Measurements from ENCODE around the gene ACADL.

ACADL gene

DNA sequence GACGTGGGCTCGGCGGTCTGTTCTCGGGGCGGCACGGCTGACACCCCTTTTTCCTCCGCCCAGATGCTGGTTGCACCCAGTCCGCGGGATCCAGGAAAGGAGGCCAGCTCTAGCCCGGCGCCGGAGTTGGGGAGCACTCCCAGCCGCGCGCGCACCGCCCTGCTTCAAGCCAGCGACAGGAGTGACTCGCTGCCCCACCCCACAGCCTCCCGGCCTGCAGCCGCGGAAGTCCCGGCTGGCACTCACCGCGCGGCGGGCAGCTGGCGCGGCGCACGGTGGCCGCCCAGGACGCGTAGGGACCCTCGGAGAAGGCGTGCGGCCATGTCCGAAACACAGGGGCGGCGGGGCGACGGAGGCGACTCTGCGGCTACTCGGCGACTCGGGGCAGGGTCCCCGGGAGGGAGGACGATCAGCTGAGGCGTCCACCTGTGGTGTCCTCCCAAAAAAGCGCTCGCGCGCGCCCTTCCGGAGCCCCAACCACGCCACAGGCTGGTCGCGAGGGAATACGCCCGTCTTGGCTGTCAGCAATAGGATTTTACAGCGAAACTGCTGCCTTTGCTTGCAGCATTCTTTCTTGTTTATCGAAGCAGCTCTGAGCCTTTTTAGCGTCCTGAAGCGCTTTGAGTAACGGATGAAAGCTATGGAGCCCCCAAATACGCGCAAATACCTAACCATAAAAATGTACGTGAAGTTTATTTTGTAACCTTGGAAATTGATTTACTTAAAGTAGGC lies at the start of gene ACADL:
TSS of gene ACADL (minus strand) at position 507 of the 732 bp plus-strand sequence. CDS start at position 323, 184 bp downstream.
- DNase-seq, result no peak

DNA sequence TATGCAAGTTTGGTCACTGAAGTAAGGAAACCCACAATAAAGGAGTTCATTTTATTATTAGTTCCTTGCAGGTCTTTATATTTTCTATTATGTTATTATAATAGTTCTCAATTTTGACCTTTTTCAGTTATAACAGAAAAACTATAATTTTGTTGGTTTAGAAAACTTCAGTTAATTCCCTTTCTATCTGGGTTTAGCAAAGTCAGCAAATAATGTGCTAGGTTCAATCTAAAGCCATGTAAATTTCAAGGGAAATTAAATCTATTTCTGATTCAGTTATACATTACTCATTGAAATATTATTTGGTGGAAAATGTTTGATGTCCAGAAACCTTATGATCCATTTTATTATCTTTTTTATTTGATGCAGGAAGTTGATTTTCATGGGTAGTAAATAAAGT lies 46.1 kb upstream of the ACADL start:
- no peak for DNase-seq

DNA sequence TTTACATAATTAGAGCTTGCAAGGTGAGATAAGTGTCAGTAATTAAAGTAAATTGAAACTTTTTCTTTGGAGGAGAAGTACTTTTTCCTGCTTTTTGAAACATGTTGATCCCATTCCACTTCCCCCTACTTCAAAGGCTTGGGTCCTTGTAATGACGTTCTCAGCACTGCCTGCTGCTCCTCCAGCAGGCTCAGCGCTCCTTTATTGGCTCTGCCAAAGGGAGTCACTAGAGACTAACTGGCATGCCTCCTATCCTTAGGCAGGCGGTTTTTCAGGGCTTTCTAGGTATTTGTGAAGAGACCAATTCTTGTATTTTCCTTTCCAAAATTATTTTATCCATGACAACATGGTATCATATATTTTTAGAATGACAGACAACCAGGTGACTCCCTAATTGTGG lies 43.9 kb upstream of the ACADL start:
- DNase-seq, result no peak

DNA sequence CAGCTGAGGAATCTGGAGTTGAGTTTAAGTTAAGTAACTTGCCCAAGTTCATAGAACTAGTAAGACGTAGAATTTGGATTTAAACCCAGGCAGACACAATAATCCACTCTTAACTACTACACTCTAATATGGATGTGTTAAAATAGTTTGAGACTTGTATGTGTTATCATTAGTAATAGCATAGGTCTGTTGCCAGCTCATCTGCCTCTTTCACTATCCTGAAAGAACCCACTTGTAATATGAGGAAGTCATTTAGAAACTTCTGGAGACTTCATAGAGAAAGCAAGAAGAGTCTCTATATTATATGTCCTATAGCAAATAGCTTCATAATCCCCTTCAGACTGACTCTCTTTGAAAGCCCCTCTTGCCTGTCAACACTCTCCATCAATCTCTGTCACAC lies 43.0 kb upstream of the ACADL start:
- DNase-seq, result no peak

DNA sequence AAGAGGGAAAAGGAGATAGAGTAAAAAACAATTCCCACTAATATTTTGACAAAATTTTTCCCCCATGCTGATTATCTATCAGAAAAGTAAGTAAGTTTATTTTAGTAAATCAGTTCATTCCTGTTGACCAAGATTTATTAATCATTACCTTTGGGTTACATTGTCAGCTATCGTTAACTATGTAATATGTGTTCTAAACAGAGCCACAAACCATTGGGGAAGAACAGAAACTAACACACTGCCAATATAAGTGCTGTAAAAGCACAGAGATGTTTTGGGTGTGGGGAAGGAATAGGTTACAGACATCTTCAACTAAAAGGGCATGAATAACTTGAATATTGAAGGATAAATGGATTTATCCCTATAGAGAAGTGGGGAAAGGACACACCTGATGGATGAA lies 42.5 kb upstream of the ACADL start:
- no peak for DNase-seq

DNA sequence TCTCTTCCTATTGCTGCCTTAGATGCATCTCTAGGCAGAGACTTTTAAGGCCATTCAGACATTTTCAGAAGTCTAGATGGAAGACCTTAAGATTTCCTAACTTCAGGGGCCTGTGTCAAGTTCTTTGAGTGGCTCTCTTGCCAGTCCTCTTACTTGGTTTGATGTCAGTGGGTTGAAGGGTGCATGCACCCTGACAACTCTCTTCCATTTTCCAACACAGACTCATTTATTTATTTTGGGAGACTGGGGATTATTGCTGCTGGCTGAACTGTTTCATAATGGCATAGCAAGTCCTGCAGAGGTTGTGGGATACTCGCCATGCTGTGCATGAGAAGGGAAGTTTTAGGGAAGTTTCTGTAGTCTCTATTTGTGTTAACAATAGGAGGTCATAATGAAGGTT lies 39.0 kb upstream of the ACADL start:
- DNase-seq, result no peak

DNA sequence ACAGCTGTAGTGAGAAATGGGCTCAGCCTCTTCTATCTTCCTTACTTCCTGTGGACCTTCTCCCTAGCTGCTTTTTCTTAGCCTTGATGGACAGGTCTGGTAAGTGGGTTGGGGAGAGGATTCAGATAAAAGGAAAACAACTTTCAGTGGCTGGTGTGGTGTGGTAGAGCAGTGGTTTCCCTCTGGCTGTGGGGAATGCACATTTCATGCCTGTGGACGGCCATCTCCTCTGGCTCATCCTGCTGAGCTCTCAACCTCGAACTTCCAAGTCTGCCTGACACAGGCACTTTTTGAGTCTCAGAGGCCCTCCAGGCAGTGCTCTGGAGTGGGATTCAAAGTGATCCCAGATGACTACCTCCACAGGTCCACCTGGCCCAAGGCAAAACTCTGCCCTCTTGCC lies 38.6 kb upstream of the ACADL start:
- DNase-seq, result no peak

DNA sequence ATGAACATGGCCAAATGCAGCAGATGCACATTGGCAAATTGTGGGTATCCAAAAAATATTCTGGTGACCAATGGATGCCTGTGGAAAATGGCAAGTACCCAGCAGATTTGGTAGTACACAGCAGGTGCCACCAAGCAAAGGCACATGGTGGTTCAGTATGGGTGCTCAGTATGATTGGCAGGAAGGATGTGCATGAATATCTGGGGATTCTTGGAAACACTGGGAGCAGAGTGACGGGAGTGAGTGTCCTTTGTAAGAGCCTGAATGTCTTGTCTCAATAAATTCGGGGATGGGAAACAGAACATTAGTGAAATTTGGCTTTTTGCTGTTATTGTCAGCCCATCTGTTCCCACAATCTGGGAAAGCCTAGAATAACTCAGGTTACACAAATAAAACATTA lies 36.8 kb upstream of the ACADL start:
- no peak for DNase-seq

DNA sequence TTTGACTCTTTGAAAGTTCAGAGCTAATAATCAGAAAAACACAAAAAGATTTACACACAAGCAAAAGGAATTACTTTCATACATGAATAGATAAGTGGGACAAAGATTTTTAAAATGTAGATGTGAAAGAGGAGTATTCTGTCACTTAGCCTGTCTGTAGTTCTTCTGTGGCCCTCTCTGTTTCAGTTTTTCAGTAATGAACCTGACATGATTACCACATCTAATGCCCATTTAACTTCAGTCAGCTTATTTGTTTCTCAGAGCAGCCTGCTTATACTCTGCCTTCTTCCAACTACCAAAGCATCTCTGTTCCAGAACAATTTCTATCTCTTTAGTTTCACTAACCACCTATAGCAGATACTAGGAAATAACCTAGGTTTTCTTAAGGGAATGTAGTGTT lies 34.4 kb upstream of the ACADL start:
- no peak for DNase-seq

DNA sequence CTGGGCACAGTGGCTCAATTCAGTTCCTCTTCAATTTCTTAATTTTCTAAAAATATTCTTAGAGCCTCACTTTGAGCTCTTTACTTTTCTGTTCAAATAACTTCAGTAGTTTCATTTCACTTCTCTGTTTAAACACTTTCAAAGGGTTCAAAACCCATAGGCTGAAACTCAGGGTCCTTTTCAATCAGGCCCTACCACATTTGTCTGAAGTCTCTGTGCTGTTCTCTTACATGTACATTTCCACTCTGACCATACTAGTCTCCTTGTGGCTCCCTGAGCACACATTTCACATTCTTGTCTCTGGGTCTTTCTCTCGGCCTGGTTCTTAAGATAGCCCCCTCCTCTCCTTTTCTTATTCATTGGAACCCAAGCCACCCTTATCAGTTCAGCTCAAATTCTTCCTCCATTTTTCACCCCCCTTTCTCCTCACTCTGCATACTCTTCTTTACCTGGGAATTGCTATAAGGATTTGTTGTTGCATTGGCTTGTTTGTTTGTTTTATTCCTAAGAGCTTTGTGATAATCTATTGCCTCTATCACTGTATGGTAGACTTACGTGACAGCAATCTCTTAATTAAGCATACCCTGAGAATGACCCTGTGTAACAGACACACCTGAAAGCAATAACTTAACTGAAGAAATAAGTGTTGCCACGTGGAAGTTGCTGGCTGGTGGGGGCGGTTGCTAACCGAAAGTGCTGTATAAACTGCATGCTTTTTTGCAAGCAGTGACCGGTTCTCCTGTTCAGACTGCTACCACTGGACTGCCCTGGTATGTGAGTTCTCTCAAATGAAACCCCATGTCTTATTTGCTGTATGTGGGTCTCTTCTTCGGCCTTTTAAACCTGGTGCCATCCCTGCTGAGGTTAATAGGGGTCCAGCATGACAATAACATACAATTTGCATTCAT lies 27.7 kb upstream of the ACADL start:
- DNase-seq, result no peak

DNA sequence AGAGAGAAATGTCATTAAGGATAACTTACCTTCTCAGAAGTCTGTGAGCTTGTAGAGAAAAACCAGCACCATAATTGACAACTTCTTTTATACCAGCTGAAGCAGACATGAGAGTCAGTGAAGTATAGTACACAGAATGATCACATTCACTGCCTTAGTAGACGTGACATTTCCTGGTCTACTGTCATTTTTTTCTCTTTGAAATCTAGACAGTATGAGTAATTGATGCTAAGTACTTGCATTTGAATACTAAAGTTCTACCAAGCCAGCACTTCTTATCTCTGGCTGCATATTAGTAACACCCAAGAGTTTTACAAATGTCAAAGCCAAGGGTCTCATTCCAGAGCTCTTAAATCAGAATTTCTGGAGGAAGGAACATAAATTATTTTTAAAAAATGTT lies 25.4 kb upstream of the ACADL start:
- no peak for DNase-seq

DNA sequence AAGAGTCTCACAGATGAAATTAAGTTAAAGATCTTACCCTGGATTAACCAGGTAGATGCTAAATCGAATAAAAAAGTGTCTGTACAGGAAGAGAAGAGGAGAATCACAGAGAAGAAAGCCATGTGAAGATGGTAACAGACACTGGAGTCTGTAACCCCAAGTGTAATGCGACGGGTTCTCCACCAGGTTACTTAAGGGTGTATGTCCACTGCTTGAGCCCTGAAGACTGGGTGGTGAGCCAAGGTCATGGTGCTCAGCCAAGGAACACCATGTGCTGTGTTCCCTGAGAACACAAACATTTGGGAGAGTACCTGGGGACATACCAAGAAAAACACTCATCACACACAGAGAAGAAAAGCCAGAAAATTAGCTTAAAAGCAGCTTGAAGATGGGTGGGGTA lies 8.2 kb upstream of the ACADL start:
- DNase-seq, result no peak

DNA sequence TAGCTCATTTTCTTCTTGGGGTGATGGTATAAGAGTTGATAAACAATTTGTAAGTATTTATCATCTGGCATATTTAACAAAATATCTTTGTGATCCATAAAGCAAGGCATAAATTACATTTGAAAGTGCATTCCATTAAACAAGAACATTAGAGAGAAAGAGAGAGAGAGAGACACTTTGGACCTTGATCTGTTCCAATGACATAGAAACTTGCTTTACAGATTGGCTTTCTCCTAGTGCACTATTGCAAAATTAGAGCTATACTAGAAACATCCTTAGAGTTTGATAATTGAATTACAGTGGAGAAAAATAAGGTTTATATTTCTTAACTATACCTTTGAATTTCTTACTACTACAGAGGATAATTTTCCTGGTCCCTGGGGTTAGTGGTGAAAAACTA lies 5.7 kb upstream of the ACADL start:
- no peak for DNase-seq

DNA sequence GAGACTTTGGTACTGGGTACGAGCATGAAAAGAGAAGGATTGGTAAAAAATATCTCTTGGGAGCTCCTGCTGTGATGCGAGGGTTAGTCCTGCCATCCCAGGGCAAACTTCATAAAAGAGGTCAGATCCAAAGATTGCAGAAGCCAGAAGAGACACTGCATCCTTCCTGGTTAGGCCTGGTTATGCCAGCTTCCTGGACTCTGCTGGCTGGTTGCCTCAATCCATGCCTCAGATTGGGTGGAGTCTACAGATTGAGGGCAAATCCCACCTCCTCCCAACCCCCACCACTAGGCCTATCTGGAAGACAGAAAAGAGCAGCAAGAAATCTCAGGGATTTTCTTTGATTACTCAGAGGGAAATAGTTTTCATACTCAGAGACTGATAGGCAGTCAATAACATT lies 5.3 kb upstream of the ACADL start:
- no peak for DNase-seq

DNA sequence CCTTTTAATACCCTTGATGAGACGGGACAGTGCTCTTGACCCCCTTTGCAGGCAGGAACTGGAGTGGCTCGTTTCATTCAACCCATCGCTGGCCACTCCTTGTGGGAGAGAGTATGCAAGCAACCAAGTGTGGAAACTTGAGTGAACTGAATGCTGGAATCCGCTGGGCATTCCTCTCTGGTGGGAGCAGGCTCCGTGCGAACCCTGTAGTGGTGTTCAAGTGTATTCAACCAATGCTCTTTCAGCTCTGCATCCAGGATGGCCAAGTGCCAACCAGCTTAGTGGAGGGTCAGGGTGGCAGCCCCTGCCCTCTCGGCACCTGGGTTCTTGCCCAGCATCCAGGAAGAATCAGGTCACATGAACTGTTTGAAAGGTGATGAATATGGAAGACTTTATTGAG lies 3.3 kb upstream of the ACADL start:
- no peak for DNase-seq

DNA sequence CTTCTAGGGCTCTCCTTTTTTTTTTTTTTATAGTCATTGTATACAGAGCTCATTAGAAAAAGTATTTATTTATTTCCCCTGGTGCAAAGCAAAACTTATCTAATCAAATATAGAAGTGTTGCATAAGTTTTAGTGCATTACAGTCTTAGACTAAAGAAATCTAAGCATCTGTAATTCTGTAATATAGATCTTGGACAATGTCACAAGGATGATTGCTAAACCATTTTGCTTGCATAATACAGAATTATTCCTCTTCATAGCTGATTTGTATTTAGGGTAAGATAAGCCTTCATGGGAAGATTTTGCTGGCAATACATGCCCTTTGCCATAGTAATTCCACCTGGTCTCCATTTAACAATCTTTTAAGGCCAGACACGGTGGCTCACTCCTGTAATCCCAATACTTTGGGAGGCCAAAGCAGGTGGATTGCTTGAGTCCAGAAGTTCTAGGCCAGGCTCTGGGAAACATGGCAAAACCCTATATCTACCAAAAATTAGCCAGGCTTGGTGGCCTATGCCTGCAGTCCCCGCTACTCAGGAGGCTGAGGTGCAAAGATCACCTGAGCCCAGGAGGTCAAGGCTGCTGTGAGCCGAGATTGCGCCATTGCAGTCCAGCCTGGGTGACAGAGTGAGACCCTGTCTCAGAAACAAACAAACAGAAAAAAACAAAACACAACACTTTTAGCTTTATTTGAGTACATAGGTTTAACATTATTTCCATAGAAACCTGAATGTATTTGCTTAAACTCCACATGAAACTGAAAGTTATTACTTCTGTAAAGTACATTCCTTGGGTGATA lies 2.2 kb upstream of the ACADL start:
- no peak for DNase-seq

DNA sequence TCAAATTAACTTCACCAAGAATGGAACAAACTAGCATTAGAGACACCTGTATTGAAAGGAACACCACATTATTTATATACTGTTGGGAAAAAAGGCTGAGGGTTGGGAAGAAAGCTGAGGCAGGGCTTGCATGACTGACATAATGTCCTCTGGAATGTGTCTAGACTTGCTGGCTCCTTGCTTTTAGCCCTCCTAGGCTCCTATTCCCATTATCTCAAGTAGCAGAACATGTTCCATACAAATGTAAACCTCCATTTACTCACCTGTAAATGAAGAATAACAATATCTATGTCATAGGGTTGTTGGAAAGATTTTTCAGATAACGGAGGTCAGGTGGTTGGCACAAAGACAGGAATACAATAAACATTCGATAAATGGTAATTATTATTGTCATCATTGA lies 976 bp upstream of the ACADL start:
- DNase-seq, result no peak

DNA sequence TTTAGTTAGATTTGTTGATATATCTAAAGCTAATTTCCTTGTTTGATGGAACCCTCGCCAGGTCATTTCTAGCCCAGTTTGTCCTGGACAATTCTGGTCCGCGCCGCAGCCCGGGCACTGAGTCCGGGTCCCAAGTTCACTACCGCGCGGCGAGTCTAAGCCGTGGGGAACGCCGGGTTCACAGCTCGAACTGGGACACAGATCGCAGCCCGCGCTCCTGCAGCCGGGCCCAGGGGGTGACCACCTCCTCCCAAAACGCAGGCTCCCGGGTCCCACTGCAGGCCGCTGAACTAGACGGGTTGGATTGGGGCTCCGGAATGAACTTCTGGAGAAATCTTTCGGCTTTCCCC lies 681 bp downstream of the ACADL start:
- DNase-seq, result no peak

DNA sequence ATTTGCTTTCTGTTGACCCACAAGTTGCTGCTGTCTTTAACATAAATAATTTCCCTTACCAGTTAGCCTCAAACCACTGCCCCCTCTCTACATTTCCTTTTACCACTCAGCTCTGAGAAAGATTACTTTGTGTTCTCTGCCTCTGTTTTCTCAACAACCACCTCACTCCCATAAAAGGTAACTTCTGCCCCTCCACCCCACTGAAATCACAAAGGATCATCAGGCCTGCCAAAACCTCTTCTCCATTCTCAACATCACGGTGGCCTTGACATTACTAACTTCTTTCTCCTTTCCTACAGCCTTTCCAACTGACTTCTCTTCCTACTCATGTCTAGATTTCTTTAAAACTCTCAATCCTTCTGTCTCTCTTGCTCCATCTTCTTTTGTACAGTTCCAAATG lies 10.1 kb downstream of the ACADL start:
- DNase-seq, result no peak

DNA sequence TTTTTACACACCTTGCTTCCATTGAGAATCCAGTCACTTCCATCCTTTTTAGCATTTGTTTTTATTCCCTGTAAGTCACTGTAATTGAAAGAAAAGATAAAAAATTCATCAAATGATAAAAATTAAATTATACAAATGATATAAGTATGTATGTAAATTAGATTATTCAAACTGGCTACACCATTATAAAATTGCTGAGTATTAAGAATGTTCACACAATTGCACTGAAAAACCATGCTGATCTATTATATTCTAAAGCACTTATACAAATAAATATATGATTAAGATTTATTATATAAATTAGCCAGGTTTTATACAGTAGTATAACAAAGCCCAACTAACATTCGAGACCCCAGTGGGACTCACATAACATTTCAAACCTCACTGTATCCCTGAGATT lies 15.1 kb downstream of the ACADL start:
- DNase-seq, result no peak

DNA sequence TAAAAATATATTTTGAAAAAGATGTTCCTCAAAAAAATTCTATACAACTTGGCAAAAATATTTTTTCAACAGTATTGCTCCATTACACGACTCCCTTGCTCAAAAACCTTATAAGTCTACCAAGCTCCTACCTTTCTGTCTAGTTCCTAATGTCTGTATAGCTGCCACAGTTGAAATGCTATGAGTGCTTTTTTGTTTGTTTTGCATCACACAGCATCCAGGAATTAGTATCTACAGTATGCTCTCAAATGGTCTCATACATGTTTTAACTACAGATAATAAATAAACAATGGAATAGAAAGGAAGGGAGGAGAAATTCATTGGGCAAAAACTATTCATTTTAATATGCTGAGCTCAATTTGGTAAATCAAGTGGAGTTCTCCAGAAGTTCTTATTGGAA lies 17.3 kb downstream of the ACADL start:
- no peak for DNase-seq

DNA sequence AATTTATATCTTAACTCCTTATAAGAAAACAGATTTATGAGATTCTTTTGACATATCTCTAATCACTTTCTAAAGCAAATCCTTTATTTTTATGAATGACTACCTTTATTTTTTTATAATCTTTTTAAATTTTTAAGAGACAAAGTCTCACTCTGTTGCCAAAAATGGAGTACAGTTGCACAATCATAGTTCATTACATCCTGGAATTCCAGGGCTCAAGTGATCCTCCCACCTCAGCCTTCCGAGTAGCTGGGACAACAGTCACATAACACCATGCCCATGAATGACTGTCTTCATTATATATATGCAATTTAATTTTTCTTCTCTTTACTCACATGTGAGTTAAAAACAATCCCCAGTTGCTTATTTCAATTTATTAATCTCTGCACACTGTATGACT lies 21.7 kb downstream of the ACADL start:
- DNase-seq, result no peak

DNA sequence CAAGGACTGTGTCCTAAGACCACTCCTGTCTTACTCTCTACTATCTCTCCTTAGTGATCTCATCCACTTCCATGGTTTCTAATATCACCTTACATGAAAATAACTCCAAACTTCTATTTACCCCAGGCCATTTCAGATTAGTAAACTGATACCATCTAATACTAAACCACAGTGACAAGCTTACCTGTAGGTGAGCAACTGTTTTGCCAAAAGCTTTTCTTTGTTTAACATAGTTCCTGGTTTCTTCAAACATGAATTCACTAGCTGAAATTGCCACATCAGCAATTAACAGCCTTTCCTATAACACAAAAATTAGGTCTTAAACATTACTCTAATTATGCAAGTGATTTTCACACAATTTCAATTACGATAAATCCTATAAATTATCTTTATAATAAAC lies 22.1 kb downstream of the ACADL start:
- no peak for DNase-seq

DNA sequence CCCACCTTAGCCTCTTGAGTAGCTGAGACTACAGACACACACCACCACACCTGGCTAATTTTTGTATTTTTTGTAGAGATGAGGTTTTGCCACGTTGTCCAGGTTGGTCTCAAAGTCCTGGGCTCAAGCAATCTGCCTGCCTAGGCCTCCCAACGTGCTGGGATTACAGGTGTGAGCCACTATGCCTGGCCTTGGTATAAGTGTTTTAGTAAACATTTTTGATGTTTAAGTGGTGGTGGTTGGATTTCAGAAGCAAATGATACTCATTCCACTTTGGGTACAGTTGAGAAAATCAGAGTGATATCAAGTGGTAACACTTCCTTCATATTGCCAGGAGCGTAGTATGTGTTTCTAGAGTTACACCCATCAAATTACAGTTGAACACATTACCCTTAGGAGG lies 25.4 kb downstream of the ACADL start:
- DNase-seq, result no peak
